Panc1 (cell line): ENCODE data around the gene SLC35F5. TPM values are rescaled to one million over a fixed set of nuclear protein-coding genes. Genes with fewer than 3 reads are reported as not detected.

Source experiments
- ATAC-seq: fragments of 200-7000 bp; cut with Tn5 transposase; 2 replicates; pipeline ENCODE4 v1.9.1; 2020; ENCODE audit warnings: mild to moderate bottlenecking, moderate library complexity
- BruUV-seq: library from RNA; stranded (reverse); fragments of 400-500 nt; replicated peaks from 2 replicates; lab custom pipeline; 2021; lab: Mats Ljungman, UMichigan
- CTCF ChIA-PET: fragments of 300-600 bp; sonication (Branson Sonifier 250); formaldehyde crosslinking; loops from one replicate; lab custom pipeline; 2022; ENCODE audit warnings: antibody characterized with exemption; lab: Charles Lee
- POLR2A ChIA-PET: fragments of 300-600 bp; sonication (Branson Sonifier 250); formaldehyde crosslinking; loops from one replicate; lab custom pipeline; 2022; ENCODE audit warnings: antibody characterized with exemption; lab: Charles Lee
- DNase-seq: peaks from one replicate; pipeline ENCODE4 v3.0.0-alpha.2; 2010; ENCODE audit warnings: low read depth, low spot score
- H3K27ac ChIP-seq: 2 replicates; pipeline ENCODE4 v1.5.1; 2011; ENCODE audit warnings: mild to moderate bottlenecking, low read length, inconsistent platforms
- H3K27me3 ChIP-seq: fragments of 200-500 bp; sonication (Bioruptor generic); 2 replicates; pipeline ENCODE4 v1.6.0; 2014; ENCODE audit warnings: low read length, inconsistent platforms; ENCODE audit not compliant: control insufficient read depth, insufficient read depth
- H3K36me3 ChIP-seq: fragments of 200-500 bp; sonication (Bioruptor generic); 2 replicates; pipeline ENCODE4 v1.5.1; 2014; ENCODE audit warnings: inconsistent platforms, mild to moderate bottlenecking, low read length, moderate library complexity; ENCODE audit not compliant: control insufficient read depth, insufficient read depth
- H3K4me1 ChIP-seq: 2 replicates; pipeline ENCODE4 v1.5.1; 2011; ENCODE audit warnings: inconsistent platforms, mild to moderate bottlenecking, low read length, moderate library complexity; ENCODE audit not compliant: control insufficient read depth, insufficient read depth
- H3K4me3 ChIP-seq, 2 experiments: 2 replicates each; pipeline ENCODE4 v1.5.1; 2011 to 2012; ENCODE audit warnings: low read depth in 2 of 2, low read length in 2 of 2, mild to moderate bottlenecking in 2 of 2, inconsistent platforms in 1 of 2, moderate library complexity in 1 of 2
- H3K9me3 ChIP-seq: fragments of 200-500 bp; sonication (Bioruptor generic); 2 replicates; pipeline ENCODE4 v1.5.1; 2014; ENCODE audit warnings: low read depth, mild to moderate bottlenecking, inconsistent platforms, low read length, moderate library complexity; ENCODE audit not compliant: control insufficient read depth, insufficient read depth
- POLR2AphosphoS5 ChIP-seq: IDR thresholded peaks from 2 replicates; pipeline ENCODE4 v1.6.1; 2012; ENCODE audit warnings: mild to moderate bottlenecking, low read depth, low read length, moderate library complexity
- SIN3A ChIP-seq: IDR thresholded peaks from 2 replicates; pipeline ENCODE4 v1.6.1; 2012; ENCODE audit warnings: low read depth, mild to moderate bottlenecking, low read length, moderate library complexity, borderline replicate concordance; ENCODE audit not compliant: insufficient read depth
- TCF7L2 ChIP-seq: IDR thresholded peaks from 2 replicates; pipeline ENCODE4 v1.6.1; 2011; ENCODE audit warnings: mild to moderate bottlenecking, low read depth, low read length, inconsistent platforms
- in situ Hi-C: cut with HindIII; loops from 2 replicates; pipeline ENCODE4 v1.10.0; 2016; ENCODE audit warnings: low sequenced_read_pairs, low pct_unique_long_range_greater_than_20kb
- intact Hi-C: fragments of 100-400 bp; cut with micrococcal nuclease; formaldehyde crosslinking; loops from one replicate; pipeline ENCODE4 v1.10.0; 2022; ENCODE audit not compliant: unreplicated experiment
- total RNA-seq: library from RNA; stranded (reverse); gene quantifications from one replicate; pipeline ENCODE4 v1.2.1, GENCODE V29; 2021; ENCODE audit not compliant: unreplicated experiment
- TF ChIP-seq, protein P1 (sequence below): fragments of 450-650 bp; IDR thresholded peaks from 2 replicates; pipeline ENCODE4 v1.5.1; 2017; ENCODE audit warnings: mild to moderate bottlenecking
- TF ChIP-seq, protein P2 (sequence below), 2 experiments: IDR thresholded peaks; 2 replicates each; pipeline ENCODE4 v1.6.1; 2011 to 2012; ENCODE audit warnings: low read depth in 2 of 2, control low read depth in 1 of 2, low read length in 1 of 2, mild to moderate bottlenecking in 1 of 2, moderate library complexity in 1 of 2; ENCODE audit not compliant: insufficient read depth in 1 of 2

Gene SLC35F5
- total RNA-seq, 1 experiment from 2014 or later, result 89.8 TPM

DNA sequence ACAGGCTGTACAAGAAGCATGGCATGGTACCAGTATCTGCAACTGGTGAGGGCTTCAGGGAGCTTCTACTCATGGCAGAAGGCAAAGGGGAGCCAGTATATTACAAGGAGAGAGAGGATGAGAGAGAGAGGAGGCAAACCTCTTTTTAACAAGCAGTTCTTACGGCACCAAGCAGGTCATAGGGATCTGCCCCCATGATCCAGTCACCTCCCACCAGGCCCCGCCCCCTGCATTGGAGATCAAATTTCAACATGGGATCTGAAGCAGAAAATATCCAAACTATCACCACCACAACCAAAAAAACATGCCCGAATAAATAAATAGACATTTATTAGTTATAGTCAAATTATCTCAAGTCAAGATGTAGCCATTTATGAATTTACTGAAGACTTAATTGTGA, 14.5 kb upstream of the SLC35F5 start:
- in situ Hi-C loops (no loop called here), intact Hi-C loops (no loop called here)
- no peaks in the 10 kb centered on the region for H3K27me3 ChIP-seq
- no peak for DNase-seq
- no peaks in the 10 kb centered on the region for H3K4me1 ChIP-seq
- TF ChIP-seq, protein P1, sequence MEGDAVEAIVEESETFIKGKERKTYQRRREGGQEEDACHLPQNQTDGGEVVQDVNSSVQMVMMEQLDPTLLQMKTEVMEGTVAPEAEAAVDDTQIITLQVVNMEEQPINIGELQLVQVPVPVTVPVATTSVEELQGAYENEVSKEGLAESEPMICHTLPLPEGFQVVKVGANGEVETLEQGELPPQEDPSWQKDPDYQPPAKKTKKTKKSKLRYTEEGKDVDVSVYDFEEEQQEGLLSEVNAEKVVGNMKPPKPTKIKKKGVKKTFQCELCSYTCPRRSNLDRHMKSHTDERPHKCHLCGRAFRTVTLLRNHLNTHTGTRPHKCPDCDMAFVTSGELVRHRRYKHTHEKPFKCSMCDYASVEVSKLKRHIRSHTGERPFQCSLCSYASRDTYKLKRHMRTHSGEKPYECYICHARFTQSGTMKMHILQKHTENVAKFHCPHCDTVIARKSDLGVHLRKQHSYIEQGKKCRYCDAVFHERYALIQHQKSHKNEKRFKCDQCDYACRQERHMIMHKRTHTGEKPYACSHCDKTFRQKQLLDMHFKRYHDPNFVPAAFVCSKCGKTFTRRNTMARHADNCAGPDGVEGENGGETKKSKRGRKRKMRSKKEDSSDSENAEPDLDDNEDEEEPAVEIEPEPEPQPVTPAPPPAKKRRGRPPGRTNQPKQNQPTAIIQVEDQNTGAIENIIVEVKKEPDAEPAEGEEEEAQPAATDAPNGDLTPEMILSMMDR, result no peak
- TF ChIP-seq POLR2AphosphoS5 (no peak), TCF7L2 (no peak), SIN3A (no peak)
- TF ChIP-seq, protein P2, sequence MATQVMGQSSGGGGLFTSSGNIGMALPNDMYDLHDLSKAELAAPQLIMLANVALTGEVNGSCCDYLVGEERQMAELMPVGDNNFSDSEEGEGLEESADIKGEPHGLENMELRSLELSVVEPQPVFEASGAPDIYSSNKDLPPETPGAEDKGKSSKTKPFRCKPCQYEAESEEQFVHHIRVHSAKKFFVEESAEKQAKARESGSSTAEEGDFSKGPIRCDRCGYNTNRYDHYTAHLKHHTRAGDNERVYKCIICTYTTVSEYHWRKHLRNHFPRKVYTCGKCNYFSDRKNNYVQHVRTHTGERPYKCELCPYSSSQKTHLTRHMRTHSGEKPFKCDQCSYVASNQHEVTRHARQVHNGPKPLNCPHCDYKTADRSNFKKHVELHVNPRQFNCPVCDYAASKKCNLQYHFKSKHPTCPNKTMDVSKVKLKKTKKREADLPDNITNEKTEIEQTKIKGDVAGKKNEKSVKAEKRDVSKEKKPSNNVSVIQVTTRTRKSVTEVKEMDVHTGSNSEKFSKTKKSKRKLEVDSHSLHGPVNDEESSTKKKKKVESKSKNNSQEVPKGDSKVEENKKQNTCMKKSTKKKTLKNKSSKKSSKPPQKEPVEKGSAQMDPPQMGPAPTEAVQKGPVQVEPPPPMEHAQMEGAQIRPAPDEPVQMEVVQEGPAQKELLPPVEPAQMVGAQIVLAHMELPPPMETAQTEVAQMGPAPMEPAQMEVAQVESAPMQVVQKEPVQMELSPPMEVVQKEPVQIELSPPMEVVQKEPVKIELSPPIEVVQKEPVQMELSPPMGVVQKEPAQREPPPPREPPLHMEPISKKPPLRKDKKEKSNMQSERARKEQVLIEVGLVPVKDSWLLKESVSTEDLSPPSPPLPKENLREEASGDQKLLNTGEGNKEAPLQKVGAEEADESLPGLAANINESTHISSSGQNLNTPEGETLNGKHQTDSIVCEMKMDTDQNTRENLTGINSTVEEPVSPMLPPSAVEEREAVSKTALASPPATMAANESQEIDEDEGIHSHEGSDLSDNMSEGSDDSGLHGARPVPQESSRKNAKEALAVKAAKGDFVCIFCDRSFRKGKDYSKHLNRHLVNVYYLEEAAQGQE (IDR thresholded peaks at IDR 0.05; ENCODE audit: insufficient read depth in 1 of 2, low read depth in 2 of 2, low read length in 1 of 2), result no peak
- H3K9me3 ChIP-seq, result no peaks in the 10 kb centered on the region
- BruUV-seq, result no TSS peak
- no peaks in the 10 kb centered on the region for H3K36me3 ChIP-seq
- no peak overlapping the region for H3K4me3 ChIP-seq
- no peak for ATAC-seq
- POLR2A ChIA-PET, result no interaction called here
- CTCF ChIA-PET, result no interaction called here
- no peak overlapping the region for H3K27ac ChIP-seq

DNA sequence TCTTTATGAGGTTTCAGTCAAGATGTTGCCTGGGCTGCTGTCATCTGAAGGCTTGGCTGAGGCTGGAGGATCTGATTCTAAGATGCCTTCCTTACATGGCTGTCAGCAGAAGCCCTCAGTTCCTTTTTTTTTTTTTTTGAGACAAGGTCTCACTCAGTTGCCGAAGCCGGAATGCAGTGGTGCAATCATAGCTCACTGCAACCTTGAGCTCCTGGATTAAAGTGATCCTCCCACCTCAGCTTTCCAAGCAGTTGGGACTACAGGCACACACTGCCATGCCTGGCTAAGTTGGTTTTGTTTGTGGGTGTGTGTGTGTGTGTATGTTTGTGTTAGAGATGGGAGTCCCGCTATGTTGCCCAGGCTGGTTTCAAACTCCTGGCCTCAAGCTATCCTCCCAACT, 13.1 kb upstream of the SLC35F5 start:
- BruUV-seq, result no TSS peak
- POLR2A ChIA-PET, result interaction anchor here (0.7 kb wide), 1 partner anchor 8 kb away, joined by 4 read pairs; no protein-coding TSS in a partner anchor

More for the DNA sequence above, 13.1 kb upstream of the SLC35F5 start:
- intact Hi-C loops (no loop called here), in situ Hi-C loops (no loop called here)
- no peak overlapping the region for H3K4me3 ChIP-seq
- DNase-seq (no peak), ATAC-seq (no peak)
- CTCF ChIA-PET, result no interaction called here
- no peaks in the 10 kb centered on the region for H3K27me3 ChIP-seq
- H3K27ac ChIP-seq, result no peak overlapping the region
- H3K4me1 ChIP-seq, result no peaks in the 10 kb centered on the region
- no peaks in the 10 kb centered on the region for H3K9me3 ChIP-seq
- TF ChIP-seq SIN3A, result no peak
- no peak for TF ChIP-seq TCF7L2
- no peak for TF ChIP-seq POLR2AphosphoS5
- TF ChIP-seq, protein P1, result no peak
- TF ChIP-seq, protein P2 (IDR thresholded peaks at IDR 0.05; ENCODE audit: insufficient read depth in 1 of 2, low read depth in 2 of 2, low read length in 1 of 2), result no peak
- H3K36me3 ChIP-seq, result no peaks in the 10 kb centered on the region
